Liver (tissue), 9 donors: ENCODE results near the gene KRT37. TPM values are rescaled to one million over a fixed set of nuclear protein-coding genes. Genes with fewer than 3 reads are reported as not detected.

Experiments used
- DNase-seq: peaks from one replicate; pipeline ENCODE4 v3.0.0-alpha.2; 2017; ENCODE audit warnings: low spot score
- H3K27ac ChIP-seq, 2 donors: one replicate each; pipeline ENCODE4 v1.7.0; 2013; ENCODE audit warnings: inconsistent platforms in 2 of 2, low read length in 2 of 2, control low read depth in 1 of 2, low read depth in 1 of 2, mild to moderate bottlenecking in 1 of 2
- H3K27me3 ChIP-seq, 4 donors: one replicate each; pipeline versions ENCODE4 v1.6.1 to v1.7.0; 2013; ENCODE audit warnings: low read length in 3 of 4, inconsistent platforms in 1 of 4, mild to moderate bottlenecking in 1 of 4, moderate library complexity in 1 of 4; ENCODE audit not compliant: control insufficient read depth in 4 of 4, insufficient read depth in 4 of 4
- H3K36me3 ChIP-seq, 4 donors: one replicate each; pipeline versions ENCODE4 v1.6.1 to v1.7.0; 2013; ENCODE audit warnings: low read length in 3 of 4, mild to moderate bottlenecking in 3 of 4, low read depth in 1 of 4, moderate library complexity in 1 of 4; ENCODE audit not compliant: control insufficient read depth in 4 of 4, insufficient read depth in 3 of 4
- H3K4me1 ChIP-seq, 4 donors: one replicate each; pipeline versions ENCODE4 v1.6.1 to v1.7.0; 2013; ENCODE audit warnings: low read length in 3 of 4, mild to moderate bottlenecking in 3 of 4, moderate library complexity in 1 of 4; ENCODE audit not compliant: control insufficient read depth in 4 of 4, insufficient read depth in 4 of 4
- H3K4me3 ChIP-seq, 3 donors: one replicate each; pipeline versions ENCODE4 v1.6.1 to v1.7.0; 2013; ENCODE audit warnings: low read length in 3 of 3, control low read depth in 1 of 3, low read depth in 1 of 3, mild to moderate bottlenecking in 1 of 3
- H3K9ac ChIP-seq, 2 donors: one replicate each; pipeline ENCODE4 v1.7.0; 2013; ENCODE audit warnings: low read length in 2 of 2, mild to moderate bottlenecking in 2 of 2, moderate library complexity in 2 of 2, control low read depth in 1 of 2, low read depth in 1 of 2
- H3K9me3 ChIP-seq, 4 donors: one replicate each; pipeline versions ENCODE4 v1.6.1 to v1.7.0; 2013; ENCODE audit warnings: low read length in 3 of 4; ENCODE audit not compliant: control insufficient read depth in 4 of 4
- CTCF ChIP-seq: fragments of 150-350 bp; IDR thresholded peaks from 2 replicates; pipeline ENCODE4 v1.5.1; 2017; ENCODE audit warnings: improper control_type of control experiment, low read depth, low read length; ENCODE audit not compliant: missing input control
- EGR1 ChIP-seq, 2 donors: IDR thresholded peaks; 2 replicates each; pipeline ENCODE4 v1.6.1; 2016 to 2018; ENCODE audit warnings: antibody characterized with exemption in 2 of 2, low read depth in 2 of 2
- FOXA1 ChIP-seq: IDR thresholded peaks from 2 replicates; pipeline ENCODE4 v1.6.1; 2016; ENCODE audit warnings: antibody characterized with exemption
- FOXA2 ChIP-seq: IDR thresholded peaks from 2 replicates; pipeline ENCODE4 v1.6.1; 2016; ENCODE audit warnings: antibody characterized with exemption
- GABPA ChIP-seq, 2 donors: IDR thresholded peaks in 1 of 2; conservative IDR thresholded peaks in 1 of 2; 2 replicates each; pipeline ENCODE4 v1.6.1; 2016; ENCODE audit warnings: antibody characterized with exemption in 2 of 2, mild to moderate bottlenecking in 1 of 2, moderate library complexity in 1 of 2
- HNF4A ChIP-seq, 2 donors: conservative IDR thresholded peaks; 2 replicates each; pipeline ENCODE4 v1.6.1; 2016; ENCODE audit warnings: antibody characterized with exemption in 2 of 2, mild to moderate bottlenecking in 2 of 2
- HNF4G ChIP-seq: IDR thresholded peaks from 2 replicates; pipeline ENCODE4 v1.6.1; 2016; ENCODE audit warnings: antibody characterized with exemption
- JUND ChIP-seq, 2 donors: IDR thresholded peaks; 2 replicates each; pipeline ENCODE4 v1.6.1; 2016; ENCODE audit warnings: antibody characterized with exemption in 2 of 2
- NR2F2 ChIP-seq: IDR thresholded peaks from 2 replicates; pipeline ENCODE4 v1.6.1; 2016; ENCODE audit warnings: antibody characterized with exemption
- RAD21 ChIP-seq, 2 donors: IDR thresholded peaks; 2 replicates each; pipeline ENCODE4 v1.6.1; 2016; ENCODE audit warnings: antibody characterized with exemption in 2 of 2, mild to moderate bottlenecking in 2 of 2
- REST ChIP-seq: IDR thresholded peaks from 2 replicates; pipeline ENCODE4 v1.6.1; 2016; ENCODE audit warnings: antibody characterized with exemption, mild to moderate bottlenecking
- SP1 ChIP-seq: IDR thresholded peaks from 2 replicates; pipeline ENCODE4 v1.6.1; 2018; ENCODE audit warnings: antibody characterized with exemption, mild to moderate bottlenecking
- TAF1 ChIP-seq: conservative IDR thresholded peaks from 2 replicates; pipeline ENCODE4 v1.6.1; 2016; ENCODE audit warnings: antibody characterized with exemption, mild to moderate bottlenecking
- YY1 ChIP-seq: IDR thresholded peaks from 2 replicates; pipeline ENCODE4 v1.6.1; 2016; ENCODE audit warnings: antibody characterized with exemption, mild to moderate bottlenecking
- ZBTB33 ChIP-seq: IDR thresholded peaks from 2 replicates; pipeline ENCODE4 v1.6.1; 2016; ENCODE audit warnings: antibody characterized with exemption
- WGBS: extraction: QIAGEN DNeasy Blood & Tissue Kit; methylation state at CpG from one replicate; pipeline ENCODE4 v1.1.7; 2013; 5-methylcytosine and 5-hydroxymethylcytosine counted together
- polyA plus RNA-seq, 2 donors: library from polyadenylated mRNA; stranded (reverse) in 1 of 2; unstranded in 1 of 2; fragments of 200-250 nt in 1 of 2; fragments of >200 nt in 1 of 2; fragmentation: Nextera tagmentation in 1 of 2; extraction: Ambion mirVana in 1 of 2; gene quantifications; one replicate each; pipeline versions ENCODE4 v1.2.1 to v1.2.3, GENCODE V29; 2013 to 2015
- total RNA-seq, 2 donors: library from RNA; depleted of rRNA; stranded (reverse); fragments of >200 nt; gene quantifications; one replicate each; pipeline ENCODE4 v1.2.3, GENCODE V29; 2014
- donor health status: healthy.
- donor health status: healthy.
- donor health status: healthy.
- donor health status: healthy.
- donor health status: healthy.

KRT37 gene
- total and polyA plus RNA-seq, 4 donors: not detected

- TF ChIP-seq REST: no peak
- TF ChIP-seq NR2F2: no peak
- TF ChIP-seq EGR1 (IDR thresholded peaks at IDR 0.05; ENCODE audit: low read depth in 2 of 2): no peak
- no peak for TF ChIP-seq HNF4A (conservative IDR thresholded peaks at IDR 0.05)
- TF ChIP-seq TAF1: no peak
- TF ChIP-seq YY1: no peak
- no peak for TF ChIP-seq RAD21 (IDR thresholded peaks at IDR 0.05)
Measured at GRCh38 chr17:41440531-41441033, 16.2 kb upstream of the KRT37 start, which contains the start of gene KRT38 (continued).

GRCh38 chr17:41439375-41439774, 15.0 kb upstream of the KRT37 start:
- TF ChIP-seq EGR1 (IDR thresholded peaks at IDR 0.05; ENCODE audit: low read depth in 2 of 2): no peak
- no peak for TF ChIP-seq NR2F2
- no peak for TF ChIP-seq JUND (IDR thresholded peaks at IDR 0.05)
- no peak for TF ChIP-seq CTCF
- TF ChIP-seq SP1: no peak
- no peak for TF ChIP-seq TAF1
- no peak for TF ChIP-seq GABPA (IDR thresholded peaks at IDR 0.05 in 1 of 2, conservative IDR thresholded peaks at IDR 0.05 in 1 of 2)
- TF ChIP-seq HNF4G: no peak
- TF ChIP-seq RAD21 (IDR thresholded peaks at IDR 0.05): no peak
- no peak for TF ChIP-seq HNF4A (conservative IDR thresholded peaks at IDR 0.05)
- no peak for TF ChIP-seq FOXA1
- no peak for TF ChIP-seq ZBTB33
- TF ChIP-seq YY1: no peak
- TF ChIP-seq FOXA2: no peak
- no peak overlapping the region for H3K9ac ChIP-seq
- no peak for DNase-seq
- H3K27me3 ChIP-seq: peaks cover 0 to 6% (median 0%) of the 10 kb centered on the region in 4 donors
- H3K4me3 ChIP-seq: no peak overlapping the region
- no peak overlapping the region for H3K27ac ChIP-seq
- peaks cover 0 to 2% (median 0%) of the 10 kb centered on the region in 4 donors for H3K4me1 ChIP-seq
- H3K36me3 ChIP-seq: no peaks in the 10 kb centered on the region
- 68% methylated on average over 5 of the region's 5 CpGs for WGBS
- H3K9me3 ChIP-seq: no peaks in the 10 kb centered on the region
